Trophoblast cell (in vitro differentiated cells and primary cell): ENCODE measurements around the gene TLE7.

Experiments
- DNase-seq, 2 donors: peaks; one replicate each; pipeline ENCODE4 v3.0.0-alpha.2; 2016
- H2AFZ ChIP-seq: 2 replicates; pipeline ENCODE4 v1.6.1; 2013; ENCODE audit warnings: low read length, moderate library complexity, mild to moderate bottlenecking; ENCODE audit not compliant: insufficient read depth, poor library complexity
- H2AK5ac ChIP-seq: 2 replicates; pipeline ENCODE4 v1.6.1; 2013; ENCODE audit warnings: mild to moderate bottlenecking, low read length
- H2BK120ac ChIP-seq: 2 replicates; pipeline ENCODE4 v1.6.1; 2013; ENCODE audit warnings: low read length, mild to moderate bottlenecking, moderate library complexity; ENCODE audit not compliant: insufficient read depth, poor library complexity
- H2BK12ac ChIP-seq: 2 replicates; pipeline ENCODE4 v1.6.1; 2013; ENCODE audit warnings: mild to moderate bottlenecking, low read length, moderate library complexity
- H2BK5ac ChIP-seq: 2 replicates; pipeline ENCODE4 v1.6.1; 2013; ENCODE audit warnings: low read length, low read depth, moderate library complexity, mild to moderate bottlenecking; ENCODE audit not compliant: poor library complexity
- H3K14ac ChIP-seq: 2 replicates; pipeline ENCODE4 v1.6.1; 2013; ENCODE audit warnings: mild to moderate bottlenecking, low read length
- H3K18ac ChIP-seq: 2 replicates; pipeline ENCODE4 v1.6.1; 2013; ENCODE audit warnings: mild to moderate bottlenecking, low read length
- H3K23ac ChIP-seq: 2 replicates; pipeline ENCODE4 v1.6.1; 2013; ENCODE audit warnings: low read length
- H3K27ac ChIP-seq: 2 replicates; pipeline ENCODE4 v1.5.1; 2013; ENCODE audit warnings: low read depth, mild to moderate bottlenecking, inconsistent platforms, low read length, moderate library complexity
- H3K27me3 ChIP-seq: 2 replicates; pipeline ENCODE4 v1.6.1; 2013; ENCODE audit warnings: inconsistent platforms, mild to moderate bottlenecking, low read length, moderate library complexity; ENCODE audit not compliant: insufficient read depth
- H3K36me3 ChIP-seq, 2 experiments: 1 replicate in 1 of 2; 2 replicates in 1 of 2; pipeline ENCODE4 v1.6.1; 2013; ENCODE audit warnings: low read length in 2 of 2, mild to moderate bottlenecking in 2 of 2, moderate library complexity in 1 of 2; ENCODE audit not compliant: insufficient read depth in 2 of 2, control insufficient read depth in 1 of 2
- H3K4ac ChIP-seq: 2 replicates; pipeline ENCODE4 v1.6.1; 2013; ENCODE audit warnings: low read depth, mild to moderate bottlenecking, low read length, moderate library complexity
- H3K4me1 ChIP-seq, 2 experiments: 1 replicate in 1 of 2; 2 replicates in 1 of 2; pipeline ENCODE4 v1.6.1; 2013; ENCODE audit warnings: low read length in 2 of 2, mild to moderate bottlenecking in 2 of 2, moderate library complexity in 1 of 2; ENCODE audit not compliant: insufficient read depth in 2 of 2, control insufficient read depth in 1 of 2
- H3K4me2 ChIP-seq: 2 replicates; pipeline ENCODE4 v1.6.1; 2013; ENCODE audit warnings: inconsistent platforms, mild to moderate bottlenecking, low read length, moderate library complexity
- H3K4me3 ChIP-seq: 2 replicates; pipeline ENCODE4 v1.5.1; 2013; ENCODE audit warnings: mild to moderate bottlenecking, low read depth, low read length, inconsistent platforms
- H3K79me1 ChIP-seq: one replicate; pipeline ENCODE4 v1.6.1; 2013; ENCODE audit warnings: low read length
- H3K79me2 ChIP-seq: 2 replicates; pipeline ENCODE4 v1.6.1; 2013; ENCODE audit warnings: low read length, mild to moderate bottlenecking; ENCODE audit not compliant: control insufficient read depth, insufficient read depth, poor library complexity
- H3K9ac ChIP-seq: 2 replicates; pipeline ENCODE4 v1.6.1; 2013; ENCODE audit warnings: mild to moderate bottlenecking, low read length
- H3K9me3 ChIP-seq: 2 replicates; pipeline ENCODE4 v1.6.1; 2013; ENCODE audit warnings: low read depth, mild to moderate bottlenecking, control low read depth, inconsistent platforms, low read length; ENCODE audit not compliant: insufficient read depth
- H4K12ac ChIP-seq: 2 replicates; pipeline ENCODE4 v1.6.1; 2013; ENCODE audit warnings: low read depth, mild to moderate bottlenecking, low read length, moderate library complexity
- H4K8ac ChIP-seq: 2 replicates; pipeline ENCODE4 v1.6.1; 2013; ENCODE audit warnings: low read depth, mild to moderate bottlenecking, low read length, moderate library complexity
- H4K91ac ChIP-seq: one replicate; pipeline ENCODE4 v1.6.1; 2013; ENCODE audit warnings: low read depth, mild to moderate bottlenecking, low read length, moderate library complexity
- WGBS: extraction: QIAGEN DNeasy Blood & Tissue Kit; methylation state at CpG from one replicate; pipeline ENCODE4 v1.1.7; 2013; ENCODE audit warnings: missing lambda C conversion rate; ENCODE audit not compliant: insufficient read length, insufficient coverage; ENCODE audit errors: extremely low coverage; 5-methylcytosine and 5-hydroxymethylcytosine counted together

TLE7 gene

GRCh38 chr16:71407731-71408130 is 34.1 kb downstream of the TLE7 start:
- Histone ChIP-seq H2BK12ac (no peak overlapping the region), H3K27me3 (no peaks in the 10 kb centered on the region), H3K14ac (no peak overlapping the region), H4K8ac (no peak overlapping the region), H4K91ac (no peak overlapping the region), H3K79me1 (no peaks in the 10 kb centered on the region), H3K27ac (no peak overlapping the region), H3K23ac (no peak overlapping the region), H3K36me3 (no peaks in the 10 kb centered on the region), H3K9me3 (peaks cover 11% of the 10 kb centered on the region), H2BK120ac (no peak overlapping the region), H4K12ac (no peak overlapping the region), H2BK5ac (no peak overlapping the region), H3K4ac (no peak overlapping the region), H3K4me2 (no peak overlapping the region), H3K4me3 (no peak overlapping the region), H3K18ac (no peak overlapping the region), H2AFZ (no peak overlapping the region), H3K9ac (no peak overlapping the region), H3K79me2 (no peaks in the 10 kb centered on the region), H2AK5ac (no peak overlapping the region), H3K4me1 (peaks cover 3% of the 10 kb centered on the region in 2 experiments)
- no CpG with 5 or more reads among the region's 1 CpG for WGBS
- DNase-seq: no peak

GRCh38 chr16:71406724-71407123 is 35.1 kb downstream of the TLE7 start:
- H3K4ac ChIP-seq: no peak overlapping the region
- no peaks in the 10 kb centered on the region for H3K4me1 ChIP-seq
- H3K79me1 ChIP-seq: no peaks in the 10 kb centered on the region
- no peak overlapping the region for H2AK5ac ChIP-seq
- H3K4me2 ChIP-seq: no peak overlapping the region
- H3K79me2 ChIP-seq: no peaks in the 10 kb centered on the region
- H2AFZ ChIP-seq: no peak overlapping the region
- no peaks in the 10 kb centered on the region for H3K27me3 ChIP-seq
- no peak for DNase-seq
- no peak overlapping the region for H3K4me3 ChIP-seq
- H2BK5ac ChIP-seq: no peak overlapping the region
- peaks cover 10% of the 10 kb centered on the region for H3K9me3 ChIP-seq
- WGBS: no CpG with 5 or more reads among the region's 8 CpGs
- H2BK12ac ChIP-seq: no peak overlapping the region
- H3K18ac ChIP-seq: no peak overlapping the region
- no peak overlapping the region for H4K8ac ChIP-seq
- H3K14ac ChIP-seq: no peak overlapping the region
- H2BK120ac ChIP-seq: no peak overlapping the region
- H3K23ac ChIP-seq: no peak overlapping the region
- H3K27ac ChIP-seq: no peak overlapping the region
- H3K36me3 ChIP-seq: no peaks in the 10 kb centered on the region
- H4K91ac ChIP-seq: no peak overlapping the region
- no peak overlapping the region for H3K9ac ChIP-seq
- no peak overlapping the region for H4K12ac ChIP-seq

GRCh38 chr16:71406316-71406715 is 35.5 kb downstream of the TLE7 start:
- no peak overlapping the region for H4K8ac ChIP-seq
- peaks cover 10% of the 10 kb centered on the region for H3K9me3 ChIP-seq
- H2BK12ac ChIP-seq: no peak overlapping the region
- H2BK5ac ChIP-seq: no peak overlapping the region
- no peak overlapping the region for H2AFZ ChIP-seq
- WGBS: no CpG with 5 or more reads among the region's 5 CpGs
- no peak overlapping the region for H3K14ac ChIP-seq
- H3K18ac ChIP-seq: no peak overlapping the region
- no peak overlapping the region for H3K27ac ChIP-seq
- H4K12ac ChIP-seq: no peak overlapping the region
- H3K4me3 ChIP-seq: no peak overlapping the region
- no peaks in the 10 kb centered on the region for H3K79me1 ChIP-seq
- no peaks in the 10 kb centered on the region for H3K36me3 ChIP-seq
- H3K4ac ChIP-seq: no peak overlapping the region
- H3K4me1 ChIP-seq: no peaks in the 10 kb centered on the region
- no peak overlapping the region for H2BK120ac ChIP-seq
- no peak overlapping the region for H3K4me2 ChIP-seq
- no peaks in the 10 kb centered on the region for H3K79me2 ChIP-seq
- H2AK5ac ChIP-seq: no peak overlapping the region
- DNase-seq: no peak
- no peak overlapping the region for H4K91ac ChIP-seq
- no peak overlapping the region for H3K9ac ChIP-seq
- H3K23ac ChIP-seq: no peak overlapping the region
- H3K27me3 ChIP-seq: no peaks in the 10 kb centered on the region

- H3K9ac ChIP-seq: no peak overlapping the region
- H3K4me3 ChIP-seq: no peak overlapping the region
- no peak overlapping the region for H3K23ac ChIP-seq
- no peak overlapping the region for H3K4me2 ChIP-seq
- H3K18ac ChIP-seq: no peak overlapping the region
- DNase-seq: no peak
- H3K4me1 ChIP-seq: no peaks in the 10 kb centered on the region
- H2BK12ac ChIP-seq: no peak overlapping the region
- no peaks in the 10 kb centered on the region for H3K79me1 ChIP-seq
- no peaks in the 10 kb centered on the region for H3K27me3 ChIP-seq
- H3K27ac ChIP-seq: no peak overlapping the region
- no peak overlapping the region for H4K12ac ChIP-seq
- H2AK5ac ChIP-seq: no peak overlapping the region
- H3K4ac ChIP-seq: no peak overlapping the region
- no peaks in the 10 kb centered on the region for H3K36me3 ChIP-seq
- no CpG with 5 or more reads among the region's 4 CpGs for WGBS
- H2BK5ac ChIP-seq: no peak overlapping the region
- no peak overlapping the region for H2BK120ac ChIP-seq
- no peak overlapping the region for H2AFZ ChIP-seq
- H3K14ac ChIP-seq: no peak overlapping the region
- no peak overlapping the region for H4K8ac ChIP-seq
- H3K9me3 ChIP-seq: peaks cover 10% of the 10 kb centered on the region
- H3K79me2 ChIP-seq: no peaks in the 10 kb centered on the region
- no peak overlapping the region for H4K91ac ChIP-seq
Observed at GRCh38 chr16:71404364-71404763, 37.5 kb downstream of the TLE7 start.
